M059J (cell line): ENCODE results near the gene METTL9. TPM values are rescaled to one million over a fixed set of nuclear protein-coding genes. Genes with fewer than 3 reads are reported as not detected.
"Not testable (repeated sequence)": the region's sequence is repeated elsewhere in the genome, so short reads cannot be mapped to it uniquely, and the experiment has no call there.

Experiments
- DNase-seq: peaks from one replicate; pipeline ENCODE4 v3.0.0-alpha.2; 2012; ENCODE audit warnings: low read depth
- total RNA-seq: library from RNA; depleted of rRNA; stranded (reverse); fragments of >200 nt; shearing (Covaris generic); gene quantifications from 2 replicates; pipeline ENCODE4 v1.2.3, GENCODE V29; 2014

METTL9 gene
- total RNA-seq, 1 experiment from 2014 or later, result 212 TPM

- DNase-seq, result not testable (repeated sequence)
These were observed 36.3 kb downstream of the METTL9 start for GRCh38 chr16:21635694-21636093.

- no peak for DNase-seq
These were observed 37.9 kb downstream of the METTL9 start for GRCh38 chr16:21637032-21637968.

GRCh38 chr16:21638573-21638975 lies 39.2 kb downstream of the METTL9 start:
- peak; percentile 45 for DNase-seq

DNA sequence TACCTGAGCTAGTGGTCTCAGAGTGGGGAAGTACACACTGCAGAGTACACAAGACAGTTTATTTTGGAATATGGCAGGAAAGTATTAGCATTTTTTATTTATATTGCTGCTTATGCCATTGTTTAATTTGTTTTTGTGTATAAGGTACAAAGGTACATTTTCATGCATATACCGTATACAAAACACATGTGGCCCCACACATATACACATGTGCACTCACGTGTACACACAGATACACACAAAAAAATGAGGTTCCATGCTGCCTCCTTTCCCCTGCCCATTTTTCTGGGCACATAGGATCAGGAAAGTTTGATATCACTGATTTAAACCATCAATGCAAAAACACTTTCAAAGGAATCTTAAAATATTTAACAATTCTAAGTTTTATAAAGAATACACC lies 40.1 kb downstream of the METTL9 start:
- no peak for DNase-seq

DNA sequence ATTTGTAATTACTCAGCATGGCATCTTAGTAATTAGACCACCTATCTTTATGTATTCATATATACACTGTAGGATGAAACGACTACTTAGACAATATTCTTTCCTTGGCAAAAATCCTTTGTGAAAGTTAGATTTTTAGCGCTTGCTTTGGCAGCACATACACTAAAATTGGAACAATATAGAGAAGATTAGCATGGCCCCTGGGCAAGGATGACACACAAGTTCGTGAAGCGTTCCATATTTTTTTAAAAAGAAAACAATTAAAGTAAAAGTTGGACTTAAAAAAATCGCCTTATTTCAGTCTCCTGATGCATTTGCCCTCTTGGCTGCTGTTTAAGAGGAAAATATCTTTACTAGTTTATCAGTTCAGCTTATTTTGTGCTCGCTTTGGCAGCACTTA lies 42.5 kb downstream of the METTL9 start:
- DNase-seq, result no peak

DNA sequence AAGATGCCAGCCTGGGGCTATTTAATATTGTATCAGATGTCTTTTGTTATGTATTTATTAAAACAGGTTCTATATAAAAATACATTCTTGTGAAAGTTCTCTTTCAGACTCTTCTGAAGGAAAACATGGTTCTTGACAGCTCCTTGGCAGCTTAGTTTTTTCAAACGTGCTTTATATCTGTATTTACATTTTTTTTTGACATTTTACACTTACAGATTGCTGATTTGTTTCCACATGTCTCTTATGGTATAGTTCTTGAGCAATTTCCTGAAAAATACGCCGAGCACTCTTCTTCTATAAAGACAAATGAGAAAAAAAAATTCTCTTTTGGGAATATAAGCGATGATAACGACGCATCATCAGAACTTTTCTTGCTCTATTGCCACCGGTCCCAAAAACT lies 43.5 kb downstream of the METTL9 start:
- no peak for DNase-seq

DNA sequence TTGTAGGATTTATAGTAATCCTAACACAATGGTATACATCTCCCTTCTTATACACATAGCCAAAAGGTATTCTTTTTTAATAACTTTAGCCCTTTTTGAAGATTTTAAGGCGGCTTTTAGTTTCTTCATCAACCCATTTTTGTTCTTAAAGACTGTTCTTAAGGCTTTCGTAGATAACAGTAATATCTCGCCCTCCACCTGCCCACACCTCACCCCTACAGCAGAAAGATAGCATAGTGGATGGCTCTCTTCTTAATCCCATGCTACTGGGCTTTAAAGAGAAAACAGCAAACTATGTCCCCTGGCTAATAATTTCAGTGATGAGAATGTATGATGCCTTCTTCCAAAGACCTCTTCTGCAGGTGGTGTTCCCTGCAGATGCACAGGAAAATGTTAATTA lies 44.4 kb downstream of the METTL9 start:
- DNase-seq, result no peak

DNA sequence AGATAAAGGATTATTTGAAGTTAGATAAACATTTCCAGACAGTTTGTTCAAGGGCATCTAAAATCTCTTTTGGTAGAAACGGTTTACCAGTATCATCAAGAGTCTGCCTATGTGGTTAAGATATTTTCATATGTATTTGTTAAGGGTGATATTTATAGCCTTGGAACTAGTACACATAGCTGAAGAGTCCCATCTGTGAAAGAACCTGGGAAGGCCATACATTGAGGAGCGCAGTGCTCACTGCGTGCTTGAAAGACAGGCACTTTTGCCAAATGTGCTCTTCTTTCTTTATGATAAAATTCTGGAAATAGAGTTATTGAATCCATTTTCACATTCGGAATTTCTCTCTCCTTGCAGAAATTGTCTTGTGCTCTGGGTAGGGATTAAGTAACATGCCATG lies 45.3 kb downstream of the METTL9 start:
- DNase-seq, result no peak

GRCh38 chr16:21645261-21645721 lies 45.9 kb downstream of the METTL9 start:
- DNase-seq, result peak; percentile 21

- DNase-seq, result no peak
These were observed 46.7 kb downstream of the METTL9 start for GRCh38 chr16:21646091-21646490.

GRCh38 chr16:21646721-21647561 lies 47.6 kb downstream of the METTL9 start:
- no peak for DNase-seq

DNA sequence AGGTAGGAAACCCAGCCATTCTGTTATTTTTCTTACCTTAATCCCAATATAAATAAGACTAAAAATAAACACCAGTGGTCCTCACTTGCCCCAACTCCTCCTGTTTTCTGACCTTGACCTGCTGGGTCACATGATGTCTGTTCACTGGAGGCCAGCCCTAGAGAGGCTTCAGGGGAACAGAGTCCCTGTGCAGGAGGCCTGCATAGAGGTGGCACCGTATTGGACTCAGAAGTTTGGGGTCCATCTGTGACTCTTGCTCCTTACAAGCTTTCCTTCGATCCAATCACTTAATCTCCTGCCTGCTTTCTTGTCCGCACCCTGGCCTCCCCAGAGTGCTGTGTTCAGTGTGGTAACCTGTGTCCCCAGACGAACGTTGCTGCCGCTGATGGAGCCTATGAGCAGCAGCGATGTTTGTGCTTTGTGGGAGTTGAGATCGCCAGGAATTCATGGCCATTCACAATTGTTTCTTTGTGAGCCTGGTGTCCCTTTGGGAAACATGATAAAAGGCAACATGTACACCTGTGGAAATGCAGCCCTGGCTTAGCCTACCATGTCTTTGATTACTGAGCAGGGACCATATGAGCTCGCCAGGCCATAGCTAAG lies 48.3 kb downstream of the METTL9 start:
- DNase-seq, result no peak

DNA sequence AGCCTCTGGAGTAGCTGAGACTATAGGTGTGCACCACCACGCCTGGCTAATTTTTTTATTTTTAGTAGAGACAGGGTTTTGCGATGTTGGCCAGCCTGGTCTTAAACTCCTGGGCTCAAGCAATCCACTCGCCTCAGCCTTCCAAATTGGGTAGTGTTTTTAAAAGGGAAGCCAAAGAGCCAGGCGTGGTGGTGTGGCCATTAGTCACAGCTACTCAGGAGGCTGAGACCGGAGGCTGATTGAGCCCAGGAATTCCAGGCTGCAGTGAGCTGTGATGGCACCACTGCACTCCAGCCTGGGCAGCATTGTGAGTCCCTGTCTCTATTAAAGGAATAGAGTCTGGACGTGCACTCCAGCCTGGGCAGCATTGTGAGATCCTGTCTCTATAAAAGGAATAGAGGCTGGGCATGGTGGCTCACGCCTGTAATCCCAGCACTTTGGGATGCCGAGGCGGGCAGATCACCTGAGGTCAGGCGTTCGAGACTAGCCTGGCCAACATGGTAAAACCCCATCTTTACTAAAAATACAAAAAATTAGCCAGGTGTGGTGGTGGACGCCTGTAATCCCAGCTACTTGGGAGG lies 50.5 kb downstream of the METTL9 start:
- DNase-seq, result not testable (repeated sequence)

DNA sequence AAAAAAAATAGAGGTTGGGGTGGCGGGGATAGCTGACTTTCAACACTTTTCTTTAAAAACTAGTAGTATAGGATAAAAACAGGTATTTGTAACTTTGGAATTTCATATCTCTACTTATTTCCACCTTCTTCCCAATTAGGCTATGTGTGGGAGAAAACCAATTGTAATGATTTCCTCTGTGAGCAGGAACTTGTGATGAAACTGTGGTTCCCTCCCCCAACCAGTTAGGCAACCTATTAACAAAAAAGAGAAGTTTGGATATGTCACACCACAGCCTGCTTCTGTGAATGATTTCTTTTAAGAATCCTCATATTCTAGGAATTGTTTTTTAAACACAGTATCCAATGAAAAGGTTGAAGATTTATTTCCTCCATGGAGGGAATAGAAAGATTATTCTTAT lies 51.1 kb downstream of the METTL9 start:
- no peak for DNase-seq

DNA sequence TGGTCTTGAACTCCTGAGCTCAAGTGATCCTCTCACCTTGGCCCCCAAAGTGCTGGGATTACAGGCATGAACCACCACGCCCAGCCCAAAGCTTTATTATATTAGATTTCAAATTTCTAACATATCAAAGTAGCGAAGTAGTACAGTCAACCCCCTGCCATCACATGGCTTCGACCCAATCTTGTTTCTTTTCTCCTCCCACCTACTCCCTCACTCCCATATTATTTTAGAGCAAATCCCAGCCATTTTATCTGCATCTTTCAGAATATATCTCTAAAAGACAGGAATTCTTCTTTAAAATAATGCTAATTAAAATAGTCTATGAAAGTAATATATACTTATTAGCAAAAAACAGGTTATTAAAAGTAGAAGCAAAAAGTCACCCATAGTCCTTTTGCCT lies 52.1 kb downstream of the METTL9 start:
- DNase-seq, result no peak

- no peak for DNase-seq
These were observed 53.1 kb downstream of the METTL9 start, which contains the start of gene IGSF6 for GRCh38 chr16:21652453-21652852. Gene IGSF6, minus strand, starts transcription at chr16:21652608. Its CDS starts 10 bp downstream, at chr16:21652598.

DNA sequence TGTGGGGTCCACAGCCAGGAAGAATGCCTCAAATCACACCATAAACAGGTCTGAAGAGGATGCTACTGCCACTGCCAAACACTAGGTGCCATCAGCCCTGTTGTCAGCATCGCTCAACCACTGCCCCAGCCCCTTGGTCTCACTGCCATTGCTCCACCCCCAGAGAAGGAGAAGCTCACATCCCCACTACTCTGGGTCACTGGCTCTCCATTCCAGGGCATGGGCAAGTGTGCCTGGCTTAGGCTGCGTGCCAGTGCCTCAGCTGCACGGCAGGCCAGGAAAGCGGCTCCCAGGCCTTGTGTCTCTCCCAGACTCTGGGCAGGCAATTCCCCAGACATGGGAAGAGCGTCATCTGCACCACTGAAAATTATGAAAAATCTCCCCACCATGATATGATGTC lies 54.2 kb downstream of the METTL9 start:
- no peak for DNase-seq

DNA sequence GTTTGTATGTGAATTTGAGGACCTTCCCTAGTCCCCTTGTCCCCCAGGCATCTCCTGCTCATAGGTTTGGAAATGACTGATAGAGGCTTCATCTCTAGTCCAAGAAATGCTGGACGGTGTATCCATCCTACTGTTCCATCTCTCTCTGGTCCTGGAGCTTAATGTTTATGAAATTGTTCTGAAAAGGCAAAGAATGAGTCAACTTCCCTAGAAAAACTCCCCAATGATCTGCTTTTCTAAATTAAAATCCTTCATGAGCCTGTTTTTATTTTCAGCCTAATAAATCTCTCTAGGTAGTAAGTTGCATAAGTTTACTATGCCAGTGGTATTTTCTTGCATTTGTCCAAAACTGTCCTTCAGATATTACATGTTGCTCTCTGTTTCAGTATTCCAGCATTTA lies 55.1 kb downstream of the METTL9 start:
- DNase-seq, result no peak

- no peak for DNase-seq
These were observed 55.5 kb downstream of the METTL9 start for GRCh38 chr16:21654881-21655280.

DNA sequence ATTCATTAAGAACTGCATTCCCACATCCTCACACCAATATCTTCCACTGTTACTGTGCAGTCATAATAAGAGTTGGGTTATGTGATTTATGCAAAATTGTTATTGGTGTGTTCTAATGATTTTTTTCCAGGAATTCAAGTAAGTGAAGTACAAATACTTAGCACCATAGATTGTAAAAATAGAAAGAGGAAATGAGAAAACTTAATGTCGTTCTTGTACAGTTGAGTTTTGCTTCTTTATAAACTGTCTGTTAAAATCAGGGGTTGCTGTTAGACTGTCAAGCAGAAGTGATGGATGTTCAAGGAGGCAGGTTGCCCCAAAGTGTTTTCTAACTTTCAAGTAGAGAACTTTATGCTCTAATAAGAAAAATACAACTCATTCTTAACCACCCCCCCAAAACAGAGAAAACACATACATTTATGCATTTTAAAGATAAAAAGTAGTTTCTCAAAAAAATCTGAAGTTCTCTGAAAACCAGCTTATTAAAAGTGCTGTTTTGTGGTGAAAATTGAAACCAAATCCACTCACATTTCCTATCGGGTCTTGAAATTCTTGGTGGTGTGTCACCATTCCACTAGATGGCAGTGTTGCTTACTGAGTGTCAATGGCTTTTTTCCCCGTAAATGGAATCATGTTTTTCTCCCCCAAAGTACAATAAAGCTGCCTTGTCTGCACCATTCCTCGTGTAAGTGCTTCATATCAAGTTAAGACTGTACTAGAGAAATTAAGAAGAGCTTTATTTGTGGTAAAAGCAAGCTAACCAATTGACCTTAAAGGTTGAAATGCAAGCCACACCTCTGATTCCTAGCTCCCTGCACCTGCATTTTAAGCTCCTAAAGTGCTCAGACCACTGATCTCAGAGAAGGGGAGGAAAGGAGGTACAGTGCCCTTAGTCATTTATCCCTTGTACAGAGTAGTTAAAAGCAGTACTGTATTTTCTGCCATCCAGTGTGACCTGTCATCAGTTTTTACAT lies 57.7 kb downstream of the METTL9 start:
- peak; percentile 62 for DNase-seq
